Pancreas (tissue), 10 donors: ENCODE measurements around the gene DNASE1L3. TPM values are rescaled to one million over a fixed set of nuclear protein-coding genes. Genes with fewer than 3 reads are reported as not detected.

Experiments used
- ATAC-seq, 4 donors: fragments of 200-7000 bp; cut with Tn5 transposase; one replicate each; pipeline versions ENCODE4 v1.8.0 to v1.9.1; 2020; ENCODE audit warnings: mild to moderate bottlenecking in 4 of 4, moderate library complexity in 4 of 4
- DNase-seq, 6 donors: peaks; one replicate each; pipeline ENCODE4 v3.0.0-alpha.2; 2020
- FAIRE-seq: peaks from 2 replicates; lab custom pipeline; 2012; peaks lifted over from hg19 to GRCh38; lab: Jason Lieb, UNC
- H3K27ac ChIP-seq, 4 donors: fragments of 200-600 bp; sonication (generic); 1 replicate in 3 of 4; 2 replicates in 1 of 4; pipeline versions ENCODE4 v1.5.0 to v1.8.0; 2020
- H3K27me3 ChIP-seq, 4 donors: fragments of 200-600 bp; one replicate each; pipeline ENCODE4 v1.8.0; 2021
- H3K36me3 ChIP-seq, 3 donors: fragments of 200-600 bp; sonication (generic) in 1 of 3; one replicate each; pipeline versions ENCODE4 v1.5.0 to v1.8.0; 2020 to 2021
- H3K4me1 ChIP-seq, 3 donors: fragments of 200-600 bp; one replicate each; pipeline ENCODE4 v1.8.0; 2021
- H3K4me3 ChIP-seq, 4 donors: fragments of 200-600 bp; sonication (generic) in 2 of 4; one replicate each; pipeline versions ENCODE4 v1.5.0 to v1.8.0; 2020 to 2021
- H3K9me3 ChIP-seq, 4 donors: fragments of 200-600 bp; one replicate each; pipeline ENCODE4 v1.8.0; 2021
- WGBS, 2 donors: extraction: QIAGEN DNeasy Blood & Tissue Kit; methylation state at CpG; one replicate each; pipeline ENCODE4 v1.1.7; 2013; 5-methylcytosine and 5-hydroxymethylcytosine counted together
- intact Hi-C, 3 donors: fragments of 100-400 bp; cut with DNase I; formaldehyde crosslinking; loops; one replicate each; pipeline versions ENCODE4 v1.11.1 to v1.14.2; 2022
- polyA plus RNA-seq, 2 donors: library from polyadenylated mRNA; stranded (reverse); fragments of 200-250 nt; gene quantifications; one replicate each; pipeline ENCODE4 v1.2.3, GENCODE V29; 2013
- total RNA-seq, 6 donors: library from RNA; stranded (reverse); fragmentation: NEBNext Ultra II Directional in 4 of 6; extraction: Animal tissue kit (Norgen Biotek cat#: 25700) in 4 of 6; gene quantifications; one replicate each; pipeline versions ENCODE4 v1.2.1 to v1.2.4, GENCODE V29; 2021 to 2023
- TF ChIP-seq, protein P1 (sequence below), 4 donors: fragments of 200-600 bp; sonication (generic) in 3 of 4; IDR thresholded peaks; one replicate each; pipeline versions ENCODE4 v1.5.0 to v1.8.0; 2021; ENCODE audit warnings: antibody characterized with exemption in 4 of 4
- donor health status: healthy with polysubstance abuse.
- donor health status: DM: no; HTN: no; CAD: no; lungs with moderate emphysema.
- donor health status: DM: no; HTN: no; CAD: no.
- donor health status: control.
- donor health status: control.
- donor health status: Bipolar disorder and iron deficiency.
- donor health status: DM: yes; HTN: yes; CAD: no.
- donor health status: DM: no; HTN: no; CAD: no.
- donor health status: DM: no; HTN: no; CAD: no.
- donor health status: DM: yes; HTN: yes; CAD: no.

Gene DNASE1L3
- total and polyA plus RNA-seq, 8 donors = 0.20 to 0.49 (median 0.36) TPM; not detected in 2

DNA sequence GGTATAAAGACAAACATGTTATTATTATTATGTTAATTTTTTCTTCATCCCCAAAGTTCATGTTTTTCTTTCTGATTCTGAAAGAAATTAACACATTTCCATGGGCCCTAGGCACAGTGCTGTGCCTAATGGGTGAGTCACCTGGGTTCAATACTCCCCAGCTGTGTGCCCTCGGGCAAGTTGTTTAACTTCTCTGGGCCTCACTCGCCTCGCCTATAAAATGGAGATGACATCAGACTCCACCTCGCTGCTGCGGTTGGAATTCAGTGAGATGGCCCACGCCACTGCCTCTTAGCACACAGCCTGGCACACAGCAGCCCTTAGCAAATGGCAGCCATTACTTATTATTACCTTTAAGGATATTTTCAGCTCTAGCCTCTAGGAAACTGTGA lies 22.6 kb downstream of the DNASE1L3 start:
- H3K27me3 ChIP-seq = no peaks in the 10 kb centered on the region
- 63 to 71% methylated on average over 6 of the region's 6 CpGs for WGBS, 2 donors
- ATAC-seq (no peak), FAIRE-seq (no peak), DNase-seq (peak in 1 of 6 donors; percentile 21)
- H3K27ac ChIP-seq = no peak overlapping the region
- intact Hi-C loops = loop anchor here in 2 of 3 donors (5.0 to 10.0 kb wide), 3 partner anchors 107 to 227 kb away; no protein-coding TSS in a partner anchor
- no peaks in the 10 kb centered on the region for H3K36me3 ChIP-seq
- TF ChIP-seq, protein P1, sequence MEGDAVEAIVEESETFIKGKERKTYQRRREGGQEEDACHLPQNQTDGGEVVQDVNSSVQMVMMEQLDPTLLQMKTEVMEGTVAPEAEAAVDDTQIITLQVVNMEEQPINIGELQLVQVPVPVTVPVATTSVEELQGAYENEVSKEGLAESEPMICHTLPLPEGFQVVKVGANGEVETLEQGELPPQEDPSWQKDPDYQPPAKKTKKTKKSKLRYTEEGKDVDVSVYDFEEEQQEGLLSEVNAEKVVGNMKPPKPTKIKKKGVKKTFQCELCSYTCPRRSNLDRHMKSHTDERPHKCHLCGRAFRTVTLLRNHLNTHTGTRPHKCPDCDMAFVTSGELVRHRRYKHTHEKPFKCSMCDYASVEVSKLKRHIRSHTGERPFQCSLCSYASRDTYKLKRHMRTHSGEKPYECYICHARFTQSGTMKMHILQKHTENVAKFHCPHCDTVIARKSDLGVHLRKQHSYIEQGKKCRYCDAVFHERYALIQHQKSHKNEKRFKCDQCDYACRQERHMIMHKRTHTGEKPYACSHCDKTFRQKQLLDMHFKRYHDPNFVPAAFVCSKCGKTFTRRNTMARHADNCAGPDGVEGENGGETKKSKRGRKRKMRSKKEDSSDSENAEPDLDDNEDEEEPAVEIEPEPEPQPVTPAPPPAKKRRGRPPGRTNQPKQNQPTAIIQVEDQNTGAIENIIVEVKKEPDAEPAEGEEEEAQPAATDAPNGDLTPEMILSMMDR (IDR thresholded peaks at IDR 0.05) = no peak
- H3K9me3 ChIP-seq = no peaks in the 10 kb centered on the region
- no peaks in the 10 kb centered on the region for H3K4me1 ChIP-seq
- no peak overlapping the region for H3K4me3 ChIP-seq

DNA sequence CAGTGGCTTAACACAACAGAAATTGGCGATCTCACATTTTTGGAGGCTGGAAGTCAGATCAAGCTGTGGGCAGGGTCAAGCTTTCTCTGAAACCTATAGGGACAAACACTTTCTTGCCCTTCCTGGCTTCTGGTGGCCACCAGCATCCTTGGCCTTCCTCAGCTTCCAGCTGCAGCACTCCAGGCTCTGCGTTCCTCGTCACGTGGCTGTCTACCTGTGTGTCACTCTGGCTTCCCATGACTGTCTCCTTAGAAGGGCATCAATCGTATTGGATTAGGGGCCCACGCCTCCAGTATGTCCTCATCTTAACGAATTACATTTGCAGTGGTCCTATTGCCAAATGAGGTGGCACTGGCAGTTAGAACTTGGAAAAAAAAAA lies 25.8 kb downstream of the DNASE1L3 start:
- TF ChIP-seq, protein P1 (IDR thresholded peaks at IDR 0.05) = no peak
- no peak for FAIRE-seq
- intact Hi-C loops = loop anchor here (5.0 to 10.0 kb wide), 3 partner anchors 110 to 230 kb away; no protein-coding TSS in a partner anchor

DNA sequence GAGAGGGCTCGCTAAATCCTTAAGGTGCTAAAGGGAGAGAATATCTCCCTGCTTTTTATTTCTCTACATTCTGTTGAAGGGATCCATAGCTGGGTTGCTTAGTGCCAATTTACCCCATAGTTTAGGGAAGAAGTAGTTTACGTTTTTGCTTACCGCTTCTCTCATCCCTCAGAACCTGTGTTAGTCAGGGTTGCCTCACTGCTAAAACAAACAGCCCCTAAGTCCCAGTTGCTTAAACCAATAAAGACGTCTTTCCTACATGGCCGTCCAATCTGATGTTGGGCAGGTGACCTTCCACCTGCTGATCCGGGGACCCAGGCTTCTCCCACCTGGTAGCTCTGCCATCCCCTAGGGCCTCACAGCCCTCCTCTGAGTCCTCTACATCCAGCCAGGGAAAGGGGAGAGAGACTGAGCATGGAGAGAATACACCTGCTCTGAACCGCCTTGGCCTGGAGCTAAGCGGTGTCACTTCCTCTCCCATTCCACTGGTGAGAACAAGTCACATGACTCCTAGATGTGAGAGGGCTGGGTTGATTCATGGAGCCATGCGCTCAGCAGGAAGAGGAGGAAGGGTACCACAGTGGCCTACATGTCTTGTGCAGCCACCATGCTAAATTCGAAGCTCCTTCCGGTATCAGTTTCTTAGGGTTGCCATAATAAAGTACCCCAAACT lies 26.3 kb downstream of the DNASE1L3 start:
- Histone ChIP-seq H3K9me3 (no peaks in the 10 kb centered on the region), H3K27ac (no peak overlapping the region), H3K4me1 (no peaks in the 10 kb centered on the region), H3K4me3 (no peak overlapping the region), H3K36me3 (no peaks in the 10 kb centered on the region), H3K27me3 (no peaks in the 10 kb centered on the region)
- TF ChIP-seq, protein P1 (IDR thresholded peaks at IDR 0.05) = no peak
- DNase-seq (no peak), ATAC-seq (no peak), FAIRE-seq (no peak)
- WGBS, 2 donors = 86 to 91% methylated on average over 11 of the region's 11 CpGs
- intact Hi-C loops = loop anchor here (5.0 to 10.0 kb wide), 3 partner anchors 110 to 230 kb away; no protein-coding TSS in a partner anchor

More for the DNA sequence above, 25.8 kb downstream of the DNASE1L3 start:
- no peak for ATAC-seq
- H3K4me3 ChIP-seq = no peak overlapping the region
- no peaks in the 10 kb centered on the region for H3K27me3 ChIP-seq
- no peak for DNase-seq
- H3K36me3 ChIP-seq = no peaks in the 10 kb centered on the region
- H3K4me1 ChIP-seq = no peaks in the 10 kb centered on the region
- no peak overlapping the region for H3K27ac ChIP-seq
- 82 to 89% methylated on average over 7 of the region's 7 CpGs for WGBS, 2 donors
- H3K9me3 ChIP-seq = no peaks in the 10 kb centered on the region

DNA sequence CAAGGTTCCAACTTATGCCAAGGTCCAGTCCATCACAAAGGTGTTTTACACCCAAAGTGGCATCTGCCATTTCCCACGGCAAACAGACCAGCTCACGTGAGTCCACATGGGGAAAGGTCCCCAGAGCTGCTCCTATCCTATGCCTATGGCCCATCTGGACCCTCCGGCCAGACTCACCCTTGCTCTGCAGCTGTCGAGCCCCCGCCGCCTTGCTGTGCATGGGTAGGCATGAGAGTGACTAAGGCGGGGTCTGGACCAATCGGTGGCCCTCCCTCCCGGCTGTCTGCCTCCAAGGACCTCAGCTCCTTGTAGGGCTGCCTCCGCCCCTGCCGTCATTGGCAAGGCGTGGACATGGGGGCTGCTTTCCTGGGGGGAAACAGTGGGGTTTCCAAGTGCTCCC lies 26.9 kb downstream of the DNASE1L3 start:
- Histone ChIP-seq H3K9me3 (no peaks in the 10 kb centered on the region), H3K4me3 (no peak overlapping the region), H3K27me3 (no peaks in the 10 kb centered on the region), H3K27ac (no peak overlapping the region), H3K36me3 (no peaks in the 10 kb centered on the region), H3K4me1 (no peaks in the 10 kb centered on the region)
- WGBS, 2 donors = 72 to 84% methylated on average over 12 of the region's 12 CpGs
- intact Hi-C loops = loop anchor here (5.0 to 10.0 kb wide), 3 partner anchors 111 to 231 kb away; no protein-coding TSS in a partner anchor
- ATAC-seq (no peak), FAIRE-seq (no peak), DNase-seq (no peak)
- TF ChIP-seq, protein P1 (IDR thresholded peaks at IDR 0.05) = no peak

DNA sequence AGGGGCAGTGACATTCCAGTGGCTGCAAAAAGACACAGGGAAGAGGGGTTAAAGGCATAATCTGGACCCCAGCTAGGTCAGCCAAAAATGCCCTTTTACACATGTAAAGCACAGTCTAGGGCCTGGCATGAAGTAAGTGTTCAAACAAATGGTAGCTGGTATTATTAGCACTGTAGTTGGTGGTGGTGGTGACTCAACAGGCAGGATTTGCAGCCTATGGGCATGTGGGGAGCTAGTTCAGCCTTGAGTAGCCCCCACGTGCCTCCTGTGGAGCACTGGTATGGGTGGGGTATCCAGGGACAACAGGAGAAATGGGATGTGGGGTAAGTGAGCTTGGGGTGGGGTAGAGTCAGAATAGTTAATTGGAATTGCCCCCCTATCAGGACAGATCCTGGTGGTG lies 27.6 kb downstream of the DNASE1L3 start:
- H3K27me3 ChIP-seq = no peaks in the 10 kb centered on the region
- H3K4me1 ChIP-seq = peaks cover 0 to under 1% (median 0%) of the 10 kb centered on the region in 3 donors
- 69 to 85% methylated on average over 1 of the region's 1 CpG for WGBS, 2 donors
- no peak overlapping the region for H3K27ac ChIP-seq
- ATAC-seq (no peak), DNase-seq (no peak), FAIRE-seq (no peak)
- TF ChIP-seq, protein P1 (IDR thresholded peaks at IDR 0.05) = no peak
- intact Hi-C loops = loop anchor here (5.0 to 10.0 kb wide), 3 partner anchors 112 to 232 kb away; no protein-coding TSS in a partner anchor
- H3K9me3 ChIP-seq = no peaks in the 10 kb centered on the region
- H3K36me3 ChIP-seq = no peaks in the 10 kb centered on the region
- no peak overlapping the region for H3K4me3 ChIP-seq
